Mucosa of stomach (tissue), 1 donor: Measurements from ENCODE around the gene ZNF407.

Experiments used
- H3K27me3 ChIP-seq: one replicate; pipeline ENCODE4 v1.7.0; 2013; ENCODE audit warnings: mild to moderate bottlenecking, low read length; ENCODE audit not compliant: control insufficient read depth, insufficient read depth
- H3K36me3 ChIP-seq: one replicate; pipeline ENCODE4 v1.7.0; 2013; ENCODE audit warnings: low read length; ENCODE audit not compliant: control insufficient read depth, insufficient read depth
- H3K4me1 ChIP-seq: one replicate; pipeline ENCODE4 v1.7.0; 2013; ENCODE audit warnings: mild to moderate bottlenecking, low read length; ENCODE audit not compliant: control insufficient read depth, insufficient read depth
- H3K4me3 ChIP-seq: one replicate; pipeline ENCODE4 v1.7.0; 2013; ENCODE audit warnings: low read length
- H3K9ac ChIP-seq: one replicate; pipeline ENCODE4 v1.7.0; 2013; ENCODE audit warnings: mild to moderate bottlenecking, low read length, moderate library complexity
- H3K9me3 ChIP-seq: one replicate; pipeline ENCODE4 v1.7.0; 2013; ENCODE audit warnings: mild to moderate bottlenecking, low read length, moderate library complexity; ENCODE audit not compliant: control insufficient read depth
- donor health status: Pancreatic carcinoma.

The ZNF407 gene

GRCh38 chr18:74791501-74792194, 194.0 kb downstream of the ZNF407 start:
- Histone ChIP-seq H3K36me3 (no peaks in the 10 kb centered on the region), H3K4me1 (no peaks in the 10 kb centered on the region), H3K9ac (no peak overlapping the region), H3K27me3 (no peaks in the 10 kb centered on the region), H3K4me3 (no peak overlapping the region), H3K9me3 (no peaks in the 10 kb centered on the region)

- Histone ChIP-seq H3K9ac (no peak overlapping the region), H3K4me3 (no peak overlapping the region), H3K9me3 (no peaks in the 10 kb centered on the region), H3K36me3 (no peaks in the 10 kb centered on the region), H3K27me3 (no peaks in the 10 kb centered on the region), H3K4me1 (no peaks in the 10 kb centered on the region)
Measured at GRCh38 chr18:74793746-74794145, 196.1 kb downstream of the ZNF407 start.

GRCh38 chr18:74795751-74796150, 198.1 kb downstream of the ZNF407 start:
- Histone ChIP-seq H3K4me1 (no peaks in the 10 kb centered on the region), H3K9ac (no peak overlapping the region), H3K36me3 (no peaks in the 10 kb centered on the region), H3K4me3 (no peak overlapping the region), H3K27me3 (no peaks in the 10 kb centered on the region), H3K9me3 (no peaks in the 10 kb centered on the region)

- H3K4me1 ChIP-seq, result no peaks in the 10 kb centered on the region
- H3K9me3 ChIP-seq, result no peaks in the 10 kb centered on the region
- no peaks in the 10 kb centered on the region for H3K27me3 ChIP-seq
- no peaks in the 10 kb centered on the region for H3K36me3 ChIP-seq
- no peak overlapping the region for H3K4me3 ChIP-seq
- H3K9ac ChIP-seq, result no peak overlapping the region
Measured at GRCh38 chr18:74796211-74796610, 198.5 kb downstream of the ZNF407 start.

GRCh38 chr18:74796841-74797576, 199.3 kb downstream of the ZNF407 start:
- H3K36me3 ChIP-seq, result no peaks in the 10 kb centered on the region
- H3K9me3 ChIP-seq, result no peaks in the 10 kb centered on the region
- no peaks in the 10 kb centered on the region for H3K27me3 ChIP-seq
- H3K4me1 ChIP-seq, result no peaks in the 10 kb centered on the region
- no peak overlapping the region for H3K4me3 ChIP-seq
- no peak overlapping the region for H3K9ac ChIP-seq

GRCh38 chr18:74797577-74798151, 200.0 kb downstream of the ZNF407 start:
- H3K4me1 ChIP-seq, result no peaks in the 10 kb centered on the region
- no peak overlapping the region for H3K4me3 ChIP-seq
- H3K36me3 ChIP-seq, result no peaks in the 10 kb centered on the region
- no peaks in the 10 kb centered on the region for H3K27me3 ChIP-seq
- no peak overlapping the region for H3K9ac ChIP-seq
- H3K9me3 ChIP-seq, result no peaks in the 10 kb centered on the region

- H3K36me3 ChIP-seq, result no peaks in the 10 kb centered on the region
- H3K4me3 ChIP-seq, result no peak overlapping the region
- H3K4me1 ChIP-seq, result no peaks in the 10 kb centered on the region
- H3K9ac ChIP-seq, result no peak overlapping the region
- no peaks in the 10 kb centered on the region for H3K27me3 ChIP-seq
- H3K9me3 ChIP-seq, result no peaks in the 10 kb centered on the region
Measured at GRCh38 chr18:74799542-74799941, 201.9 kb downstream of the ZNF407 start.

- Histone ChIP-seq H3K27me3 (no peaks in the 10 kb centered on the region), H3K9me3 (no peaks in the 10 kb centered on the region), H3K4me3 (no peak overlapping the region), H3K9ac (no peak overlapping the region), H3K36me3 (no peaks in the 10 kb centered on the region), H3K4me1 (no peaks in the 10 kb centered on the region)
Measured at GRCh38 chr18:74800098-74800497, 202.4 kb downstream of the ZNF407 start.

GRCh38 chr18:74803117-74803516, 205.4 kb downstream of the ZNF407 start:
- no peaks in the 10 kb centered on the region for H3K9me3 ChIP-seq
- no peak overlapping the region for H3K9ac ChIP-seq
- no peaks in the 10 kb centered on the region for H3K4me1 ChIP-seq
- no peak overlapping the region for H3K4me3 ChIP-seq
- H3K27me3 ChIP-seq, result no peaks in the 10 kb centered on the region
- no peaks in the 10 kb centered on the region for H3K36me3 ChIP-seq

GRCh38 chr18:74803769-74804168, 206.1 kb downstream of the ZNF407 start:
- Histone ChIP-seq H3K4me1 (no peaks in the 10 kb centered on the region), H3K9ac (no peak overlapping the region), H3K36me3 (no peaks in the 10 kb centered on the region), H3K9me3 (no peaks in the 10 kb centered on the region), H3K27me3 (no peaks in the 10 kb centered on the region), H3K4me3 (no peak overlapping the region)

- Histone ChIP-seq H3K36me3 (no peaks in the 10 kb centered on the region), H3K9ac (no peak overlapping the region), H3K9me3 (no peaks in the 10 kb centered on the region), H3K4me3 (no peak overlapping the region), H3K4me1 (no peaks in the 10 kb centered on the region), H3K27me3 (no peaks in the 10 kb centered on the region)
Measured at GRCh38 chr18:74804677-74805076, 207.0 kb downstream of the ZNF407 start.

GRCh38 chr18:74806073-74806472, 208.4 kb downstream of the ZNF407 start:
- no peaks in the 10 kb centered on the region for H3K4me1 ChIP-seq
- H3K9ac ChIP-seq, result no peak overlapping the region
- H3K9me3 ChIP-seq, result no peaks in the 10 kb centered on the region
- no peaks in the 10 kb centered on the region for H3K27me3 ChIP-seq
- H3K4me3 ChIP-seq, result no peak overlapping the region
- H3K36me3 ChIP-seq, result no peaks in the 10 kb centered on the region
